SU-DHL-6 (cell line): Measurements from ENCODE around the gene PLXNA2.

Experiments
- H2AFZ ChIP-seq: fragments of 200-600 bp; sonication (generic); 2 replicates; pipeline ENCODE4 v1.6.1; 2014; ENCODE audit warnings: low read depth, mild to moderate bottlenecking, moderate library complexity, mixed read lengths, antibody characterized with exemption, low read length; ENCODE audit not compliant: severe bottlenecking
- H3F3A ChIP-seq: fragments of 200-600 bp; shearing (Covaris generic); 2 replicates; pipeline ENCODE4 v1.6.0; 2016; ENCODE audit warnings: antibody characterized with exemption, mild to moderate bottlenecking; ENCODE audit not compliant: insufficient read depth
- H3K27ac ChIP-seq: fragments of 200-600 bp; sonication (generic); 2 replicates; pipeline ENCODE4 v1.5.1; 2016; ENCODE audit warnings: low read depth, mild to moderate bottlenecking, low read length, moderate library complexity, mixed read lengths
- H3K27me3 ChIP-seq: fragments of 200-600 bp; sonication (generic), shearing (Covaris generic); 2 replicates; pipeline ENCODE4 v1.6.0; 2014; ENCODE audit warnings: mild to moderate bottlenecking, low read length
- H3K36me3 ChIP-seq: fragments of 200-600 bp; sonication (generic); 2 replicates; pipeline ENCODE4 v1.6.1; 2014; ENCODE audit warnings: mild to moderate bottlenecking, low read length, mixed read lengths
- H3K4me2 ChIP-seq: fragments of 300-600, 200-600 bp; shearing (Covaris generic), sonication (generic); 2 replicates; pipeline ENCODE4 v1.6.0; 2014; ENCODE audit warnings: low read length, low read depth, mild to moderate bottlenecking; ENCODE audit not compliant: poor library complexity, severe bottlenecking
- H3K4me3 ChIP-seq: fragments of 200-600 bp; sonication (generic); 2 replicates; pipeline ENCODE4 v1.5.1; 2014; ENCODE audit warnings: antibody characterized with exemption, low read length, mild to moderate bottlenecking, mixed read lengths; ENCODE audit not compliant: insufficient read depth, poor library complexity, severe bottlenecking
- H3K79me2 ChIP-seq: fragments of 200-600 bp; sonication (generic); 2 replicates; pipeline ENCODE4 v1.6.1; 2014; ENCODE audit warnings: mild to moderate bottlenecking, low read length, moderate library complexity; ENCODE audit not compliant: insufficient read depth
- H3K9ac ChIP-seq: fragments of 200-600 bp; sonication (generic); 2 replicates; pipeline ENCODE4 v1.7.0; 2014; ENCODE audit warnings: mild to moderate bottlenecking, low read length
- H3K9me2 ChIP-seq: fragments of 200-600 bp; sonication (generic); replicated peaks from 2 replicates; pipeline ENCODE4 v1.6.1; 2014; ENCODE audit warnings: low read length; ENCODE audit not compliant: insufficient read depth
- H3K9me3 ChIP-seq: fragments of 200-600 bp; sonication (generic); 2 replicates; pipeline ENCODE4 v1.6.1; 2014; ENCODE audit warnings: low read length, mixed read lengths; ENCODE audit not compliant: insufficient read depth
- H4K20me1 ChIP-seq: fragments of 200-600 bp; sonication (generic); 2 replicates; pipeline ENCODE4 v1.6.1; 2014; ENCODE audit warnings: low read depth, mild to moderate bottlenecking, antibody characterized with exemption, low read length, moderate library complexity, mixed read lengths
- CTCF ChIP-seq: fragments of 200-600 bp; sonication (generic); IDR thresholded peaks from one replicate; pipeline ENCODE4 v1.5.1; 2017; ENCODE audit warnings: antibody characterized with exemption, mild to moderate bottlenecking, low read length, moderate library complexity; ENCODE audit not compliant: insufficient read depth, poor library complexity, severe bottlenecking
- EZH2phosphoT487 ChIP-seq: fragments of 200-600 bp; sonication (generic), shearing (Covaris generic); conservative IDR thresholded peaks from 2 replicates; pipeline ENCODE4 v1.6.1; 2018; ENCODE audit warnings: mild to moderate bottlenecking, antibody characterized with exemption, low read length, moderate library complexity, mixed read lengths

PLXNA2 gene

GRCh38 chr1:208101661-208102431, 142.3 kb downstream of the PLXNA2 start:
- Histone ChIP-seq H3K9ac (no peak overlapping the region), H3K9me3 (no peaks in the 10 kb centered on the region), H3K4me3 (no peak overlapping the region), H3K9me2 (no peaks in the 10 kb centered on the region), H2AFZ (no peak overlapping the region), H3K27ac (no peak overlapping the region), H3K79me2 (no peaks in the 10 kb centered on the region), H3K4me2 (no peak overlapping the region), H3K36me3 (no peaks in the 10 kb centered on the region), H3K27me3 (no peaks in the 10 kb centered on the region), H3F3A (no peaks in the 10 kb centered on the region), H4K20me1 (no peaks in the 10 kb centered on the region)
- TF ChIP-seq CTCF (no peak), EZH2phosphoT487 (no peak)

DNA sequence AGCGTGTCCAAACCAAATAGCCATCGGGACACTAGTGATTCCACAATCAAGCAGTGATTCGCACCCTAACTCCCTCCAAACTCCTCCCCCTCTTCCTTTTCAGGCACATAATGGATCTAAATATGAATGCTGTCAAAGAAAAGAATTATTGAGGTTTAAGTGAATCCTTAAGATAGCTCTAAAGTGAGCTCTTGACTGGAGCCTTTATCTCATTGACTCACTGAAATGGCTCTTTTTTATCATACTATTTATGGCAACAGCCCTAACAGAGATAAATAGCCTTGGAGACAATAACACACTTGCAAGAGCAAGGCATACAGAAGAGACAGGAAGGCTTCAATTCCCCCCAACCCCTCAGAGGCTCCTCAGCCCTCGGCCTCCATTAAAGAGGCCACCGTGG, 143.3 kb downstream of the PLXNA2 start:
- H3K9ac ChIP-seq: no peak overlapping the region
- no peaks in the 10 kb centered on the region for H3K9me2 ChIP-seq
- no peaks in the 10 kb centered on the region for H3K9me3 ChIP-seq
- no peaks in the 10 kb centered on the region for H3K36me3 ChIP-seq
- H4K20me1 ChIP-seq: no peaks in the 10 kb centered on the region
- no peak overlapping the region for H3K4me3 ChIP-seq
- H3K27me3 ChIP-seq: no peaks in the 10 kb centered on the region
- H3K27ac ChIP-seq: no peak overlapping the region
- H3K4me2 ChIP-seq: no peak overlapping the region
- H3K79me2 ChIP-seq: no peaks in the 10 kb centered on the region
- no peaks in the 10 kb centered on the region for H3F3A ChIP-seq
- no peak overlapping the region for H2AFZ ChIP-seq
- TF ChIP-seq CTCF (no peak), EZH2phosphoT487 (no peak)

GRCh38 chr1:208100106-208100505, 144.1 kb downstream of the PLXNA2 start:
- TF ChIP-seq CTCF (no peak), EZH2phosphoT487 (no peak)
- Histone ChIP-seq H4K20me1 (no peaks in the 10 kb centered on the region), H3K9ac (no peak overlapping the region), H3K79me2 (no peaks in the 10 kb centered on the region), H3K27me3 (no peaks in the 10 kb centered on the region), H3K4me2 (no peak overlapping the region), H3K4me3 (no peak overlapping the region), H3K9me3 (no peaks in the 10 kb centered on the region), H2AFZ (no peak overlapping the region), H3K27ac (no peak overlapping the region), H3K36me3 (no peaks in the 10 kb centered on the region), H3K9me2 (no peaks in the 10 kb centered on the region), H3F3A (no peaks in the 10 kb centered on the region)
